ENCODE data around the gene FAM161A. TPM values are rescaled to one million over a fixed set of nuclear protein-coding genes. Genes with fewer than 3 reads are reported as not detected.

FAM161A gene
- total and polyA plus RNA-seq, 2 experiments from 2014 or later, result 16.2 to 27.4 TPM

DNA sequence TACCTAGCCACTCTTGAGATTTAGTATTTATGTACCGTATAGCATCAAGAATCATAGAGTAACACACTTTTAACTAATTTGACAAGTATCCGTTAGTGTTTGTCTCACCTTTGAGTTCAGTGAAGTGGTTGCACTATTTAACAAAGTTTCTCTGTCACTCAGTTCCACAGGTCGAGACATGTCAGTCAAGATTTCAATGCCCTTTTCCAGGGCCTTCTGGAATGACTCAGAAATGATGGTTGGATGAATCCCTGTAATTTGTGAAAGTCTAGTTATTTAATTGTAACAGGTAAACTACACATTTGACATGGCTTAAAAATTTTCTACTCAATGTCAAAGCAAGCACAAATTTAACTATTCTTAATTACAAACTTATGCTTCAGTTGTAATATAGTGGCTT, 24.9 kb upstream of the FAM161A start (continued):
- TF ChIP-seq, protein P1, sequence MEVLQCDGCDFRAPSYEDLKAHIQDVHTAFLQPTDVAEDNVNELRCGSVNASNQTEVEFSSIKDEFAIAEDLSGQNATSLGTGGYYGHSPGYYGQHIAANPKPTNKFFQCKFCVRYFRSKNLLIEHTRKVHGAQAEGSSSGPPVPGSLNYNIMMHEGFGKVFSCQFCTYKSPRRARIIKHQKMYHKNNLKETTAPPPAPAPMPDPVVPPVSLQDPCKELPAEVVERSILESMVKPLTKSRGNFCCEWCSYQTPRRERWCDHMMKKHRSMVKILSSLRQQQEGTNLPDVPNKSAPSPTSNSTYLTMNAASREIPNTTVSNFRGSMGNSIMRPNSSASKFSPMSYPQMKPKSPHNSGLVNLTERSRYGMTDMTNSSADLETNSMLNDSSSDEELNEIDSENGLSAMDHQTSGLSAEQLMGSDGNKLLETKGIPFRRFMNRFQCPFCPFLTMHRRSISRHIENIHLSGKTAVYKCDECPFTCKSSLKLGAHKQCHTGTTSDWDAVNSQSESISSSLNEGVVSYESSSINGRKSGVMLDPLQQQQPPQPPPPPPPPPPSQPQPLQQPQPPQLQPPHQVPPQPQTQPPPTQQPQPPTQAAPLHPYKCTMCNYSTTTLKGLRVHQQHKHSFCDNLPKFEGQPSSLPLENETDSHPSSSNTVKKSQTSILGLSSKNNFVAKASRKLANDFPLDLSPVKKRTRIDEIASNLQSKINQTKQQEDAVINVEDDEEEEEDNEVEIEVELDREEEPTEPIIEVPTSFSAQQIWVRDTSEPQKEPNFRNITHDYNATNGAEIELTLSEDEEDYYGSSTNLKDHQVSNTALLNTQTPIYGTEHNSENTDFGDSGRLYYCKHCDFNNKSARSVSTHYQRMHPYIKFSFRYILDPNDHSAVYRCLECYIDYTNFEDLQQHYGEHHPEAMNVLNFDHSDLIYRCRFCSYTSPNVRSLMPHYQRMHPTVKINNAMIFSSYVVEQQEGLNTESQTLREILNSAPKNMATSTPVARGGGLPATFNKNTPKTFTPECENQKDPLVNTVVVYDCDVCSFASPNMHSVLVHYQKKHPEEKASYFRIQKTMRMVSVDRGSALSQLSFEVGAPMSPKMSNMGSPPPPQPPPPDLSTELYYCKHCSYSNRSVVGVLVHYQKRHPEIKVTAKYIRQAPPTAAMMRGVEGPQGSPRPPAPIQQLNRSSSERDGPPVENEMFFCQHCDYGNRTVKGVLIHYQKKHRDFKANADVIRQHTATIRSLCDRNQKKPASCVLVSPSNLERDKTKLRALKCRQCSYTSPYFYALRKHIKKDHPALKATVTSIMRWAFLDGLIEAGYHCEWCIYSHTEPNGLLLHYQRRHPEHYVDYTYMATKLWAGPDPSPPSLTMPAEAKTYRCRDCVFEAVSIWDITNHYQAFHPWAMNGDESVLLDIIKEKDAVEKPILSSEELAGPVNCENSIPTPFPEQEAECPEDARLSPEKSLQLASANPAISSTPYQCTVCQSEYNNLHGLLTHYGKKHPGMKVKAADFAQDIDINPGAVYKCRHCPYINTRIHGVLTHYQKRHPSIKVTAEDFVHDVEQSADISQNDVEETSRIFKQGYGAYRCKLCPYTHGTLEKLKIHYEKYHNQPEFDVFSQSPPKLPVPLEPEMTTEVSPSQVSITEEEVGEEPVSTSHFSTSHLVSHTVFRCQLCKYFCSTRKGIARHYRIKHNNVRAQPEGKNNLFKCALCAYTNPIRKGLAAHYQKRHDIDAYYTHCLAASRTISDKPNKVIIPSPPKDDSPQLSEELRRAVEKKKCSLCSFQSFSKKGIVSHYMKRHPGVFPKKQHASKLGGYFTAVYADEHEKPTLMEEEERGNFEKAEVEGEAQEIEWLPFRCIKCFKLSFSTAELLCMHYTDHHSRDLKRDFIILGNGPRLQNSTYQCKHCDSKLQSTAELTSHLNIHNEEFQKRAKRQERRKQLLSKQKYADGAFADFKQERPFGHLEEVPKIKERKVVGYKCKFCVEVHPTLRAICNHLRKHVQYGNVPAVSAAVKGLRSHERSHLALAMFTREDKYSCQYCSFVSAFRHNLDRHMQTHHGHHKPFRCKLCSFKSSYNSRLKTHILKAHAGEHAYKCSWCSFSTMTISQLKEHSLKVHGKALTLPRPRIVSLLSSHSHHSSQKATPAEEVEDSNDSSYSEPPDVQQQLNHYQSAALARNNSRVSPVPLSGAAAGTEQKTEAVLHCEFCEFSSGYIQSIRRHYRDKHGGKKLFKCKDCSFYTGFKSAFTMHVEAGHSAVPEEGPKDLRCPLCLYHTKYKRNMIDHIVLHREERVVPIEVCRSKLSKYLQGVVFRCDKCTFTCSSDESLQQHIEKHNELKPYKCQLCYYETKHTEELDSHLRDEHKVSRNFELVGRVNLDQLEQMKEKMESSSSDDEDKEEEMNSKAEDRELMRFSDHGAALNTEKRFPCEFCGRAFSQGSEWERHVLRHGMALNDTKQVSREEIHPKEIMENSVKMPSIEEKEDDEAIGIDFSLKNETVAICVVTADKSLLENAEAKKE (CRISPR knock-in tag; IDR thresholded peaks at IDR 0.05), result no peak

DNA sequence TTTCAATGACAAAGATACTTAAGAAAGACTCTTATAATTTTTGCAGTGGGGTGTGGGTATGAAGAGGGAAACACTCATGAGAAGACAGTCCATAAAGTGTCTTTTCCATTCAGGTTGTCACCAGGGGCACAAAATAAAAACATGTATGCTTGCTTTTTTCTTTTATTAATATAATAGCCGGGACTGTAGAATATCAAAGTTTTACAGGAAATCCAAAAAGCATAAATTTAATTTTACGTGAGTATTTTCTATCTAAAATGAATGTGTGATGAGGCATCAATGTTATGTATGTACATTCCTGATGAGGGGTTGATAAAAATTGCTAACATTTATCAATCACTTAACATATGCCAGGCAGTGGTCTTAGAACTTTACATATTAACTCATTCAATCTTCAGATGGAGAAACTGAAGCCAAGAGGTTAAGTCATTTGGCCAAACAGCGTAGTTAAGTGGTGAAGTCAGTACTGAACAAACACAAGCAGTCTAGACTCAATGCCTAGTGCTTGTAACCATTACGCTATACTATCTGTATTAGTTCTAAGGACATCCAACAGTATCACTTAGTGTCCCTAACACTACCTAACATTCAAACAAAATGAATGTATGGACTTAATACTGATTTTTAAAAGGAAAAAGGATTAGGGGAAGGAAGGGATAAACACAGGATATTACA, 23.8 kb upstream of the FAM161A start:
- Histone ChIP-seq H3K9me2 (ENCODE audit: insufficient read depth) (no peaks in the 10 kb centered on the region), H2AFZ (no peak overlapping the region), H3K4me3 (no peak overlapping the region), H3K27ac (ENCODE audit: low read depth) (no peak overlapping the region), H3K27me3 (ENCODE audit: insufficient read depth) (no peaks in the 10 kb centered on the region), H3K4me1 (ENCODE audit: insufficient read depth) (no peaks in the 10 kb centered on the region), H4K20me1 (replicated peaks; ENCODE audit: insufficient read depth) (peaks cover 34% of the 10 kb centered on the region), H3K79me2 (replicated peaks; ENCODE audit: insufficient read depth) (peaks cover 57% of the 10 kb centered on the region), H3F3A (replicated peaks; ENCODE audit: low read depth) (peaks cover 2% of the 10 kb centered on the region; the same call in 1 of the 2 replicates), H3K36me3 (ENCODE audit: insufficient read depth) (peaks cover 90% of the 10 kb centered on the region), H3K4me2 (no peak overlapping the region)
- Mint-ChIP-seq H3K36me3 (ENCODE audit: low read depth) (peaks cover 95% of the 10 kb centered on the region), H3K27me3 (ENCODE audit: insufficient read depth, low read depth, poor library complexity) (peaks cover 2% of the 10 kb centered on the region), H3K4me3 (no peak overlapping the region), H3K4me1 (no peaks in the 10 kb centered on the region), H3K27ac (no peak overlapping the region), H3K9me3 (no peaks in the 10 kb centered on the region)
- no peak for ATAC-seq
- DNase-seq (ENCODE audit: low spot score), result no peak
- TF ChIP-seq, protein P2, sequence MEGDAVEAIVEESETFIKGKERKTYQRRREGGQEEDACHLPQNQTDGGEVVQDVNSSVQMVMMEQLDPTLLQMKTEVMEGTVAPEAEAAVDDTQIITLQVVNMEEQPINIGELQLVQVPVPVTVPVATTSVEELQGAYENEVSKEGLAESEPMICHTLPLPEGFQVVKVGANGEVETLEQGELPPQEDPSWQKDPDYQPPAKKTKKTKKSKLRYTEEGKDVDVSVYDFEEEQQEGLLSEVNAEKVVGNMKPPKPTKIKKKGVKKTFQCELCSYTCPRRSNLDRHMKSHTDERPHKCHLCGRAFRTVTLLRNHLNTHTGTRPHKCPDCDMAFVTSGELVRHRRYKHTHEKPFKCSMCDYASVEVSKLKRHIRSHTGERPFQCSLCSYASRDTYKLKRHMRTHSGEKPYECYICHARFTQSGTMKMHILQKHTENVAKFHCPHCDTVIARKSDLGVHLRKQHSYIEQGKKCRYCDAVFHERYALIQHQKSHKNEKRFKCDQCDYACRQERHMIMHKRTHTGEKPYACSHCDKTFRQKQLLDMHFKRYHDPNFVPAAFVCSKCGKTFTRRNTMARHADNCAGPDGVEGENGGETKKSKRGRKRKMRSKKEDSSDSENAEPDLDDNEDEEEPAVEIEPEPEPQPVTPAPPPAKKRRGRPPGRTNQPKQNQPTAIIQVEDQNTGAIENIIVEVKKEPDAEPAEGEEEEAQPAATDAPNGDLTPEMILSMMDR (conservative IDR thresholded peaks at IDR 0.05; ENCODE audit: low read depth in 2 of 2), result no peak
- TF ChIP-seq JUNB (IDR thresholded peaks at IDR 0.05; ENCODE audit: unreplicated experiment), result no peak
- TF ChIP-seq, protein P3, sequence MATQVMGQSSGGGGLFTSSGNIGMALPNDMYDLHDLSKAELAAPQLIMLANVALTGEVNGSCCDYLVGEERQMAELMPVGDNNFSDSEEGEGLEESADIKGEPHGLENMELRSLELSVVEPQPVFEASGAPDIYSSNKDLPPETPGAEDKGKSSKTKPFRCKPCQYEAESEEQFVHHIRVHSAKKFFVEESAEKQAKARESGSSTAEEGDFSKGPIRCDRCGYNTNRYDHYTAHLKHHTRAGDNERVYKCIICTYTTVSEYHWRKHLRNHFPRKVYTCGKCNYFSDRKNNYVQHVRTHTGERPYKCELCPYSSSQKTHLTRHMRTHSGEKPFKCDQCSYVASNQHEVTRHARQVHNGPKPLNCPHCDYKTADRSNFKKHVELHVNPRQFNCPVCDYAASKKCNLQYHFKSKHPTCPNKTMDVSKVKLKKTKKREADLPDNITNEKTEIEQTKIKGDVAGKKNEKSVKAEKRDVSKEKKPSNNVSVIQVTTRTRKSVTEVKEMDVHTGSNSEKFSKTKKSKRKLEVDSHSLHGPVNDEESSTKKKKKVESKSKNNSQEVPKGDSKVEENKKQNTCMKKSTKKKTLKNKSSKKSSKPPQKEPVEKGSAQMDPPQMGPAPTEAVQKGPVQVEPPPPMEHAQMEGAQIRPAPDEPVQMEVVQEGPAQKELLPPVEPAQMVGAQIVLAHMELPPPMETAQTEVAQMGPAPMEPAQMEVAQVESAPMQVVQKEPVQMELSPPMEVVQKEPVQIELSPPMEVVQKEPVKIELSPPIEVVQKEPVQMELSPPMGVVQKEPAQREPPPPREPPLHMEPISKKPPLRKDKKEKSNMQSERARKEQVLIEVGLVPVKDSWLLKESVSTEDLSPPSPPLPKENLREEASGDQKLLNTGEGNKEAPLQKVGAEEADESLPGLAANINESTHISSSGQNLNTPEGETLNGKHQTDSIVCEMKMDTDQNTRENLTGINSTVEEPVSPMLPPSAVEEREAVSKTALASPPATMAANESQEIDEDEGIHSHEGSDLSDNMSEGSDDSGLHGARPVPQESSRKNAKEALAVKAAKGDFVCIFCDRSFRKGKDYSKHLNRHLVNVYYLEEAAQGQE (IDR thresholded peaks at IDR 0.05; ENCODE audit: unreplicated experiment), result no peak
- TF ChIP-seq, protein P4, sequence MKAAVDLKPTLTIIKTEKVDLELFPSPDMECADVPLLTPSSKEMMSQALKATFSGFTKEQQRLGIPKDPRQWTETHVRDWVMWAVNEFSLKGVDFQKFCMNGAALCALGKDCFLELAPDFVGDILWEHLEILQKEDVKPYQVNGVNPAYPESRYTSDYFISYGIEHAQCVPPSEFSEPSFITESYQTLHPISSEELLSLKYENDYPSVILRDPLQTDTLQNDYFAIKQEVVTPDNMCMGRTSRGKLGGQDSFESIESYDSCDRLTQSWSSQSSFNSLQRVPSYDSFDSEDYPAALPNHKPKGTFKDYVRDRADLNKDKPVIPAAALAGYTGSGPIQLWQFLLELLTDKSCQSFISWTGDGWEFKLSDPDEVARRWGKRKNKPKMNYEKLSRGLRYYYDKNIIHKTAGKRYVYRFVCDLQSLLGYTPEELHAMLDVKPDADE (IDR thresholded peaks at IDR 0.05), result no peak
- no peak for TF ChIP-seq STAT1 (IDR thresholded peaks at IDR 0.05; ENCODE audit: unreplicated experiment)
- no peak for TF ChIP-seq EZH2phosphoT487 (IDR thresholded peaks at IDR 0.05; ENCODE audit: unreplicated experiment)
- no peak for TF ChIP-seq NANOG (IDR thresholded peaks at IDR 0.05; ENCODE audit: borderline replicate concordance)
- no peak for TF ChIP-seq EZH2 (IDR thresholded peaks at IDR 0.05; ENCODE audit: low read depth, unreplicated experiment)
- no peak for TF ChIP-seq CREB1 (CRISPR knock-in tag; IDR thresholded peaks at IDR 0.05; ENCODE audit: low read depth)
